Upper lobe of right lung (tissue), 1 donor: ENCODE data around the gene UBASH3B. TPM values are rescaled to one million over a fixed set of nuclear protein-coding genes. Genes with fewer than 3 reads are reported as not detected.

Experiments
- ATAC-seq: fragments of 200-7000 bp; cut with Tn5 transposase; one replicate; pipeline ENCODE4 v1.9.1; 2020; ENCODE audit warnings: mild to moderate bottlenecking, moderate library complexity
- DNase-seq: peaks from one replicate; pipeline ENCODE4 v3.0.0-alpha.2; 2020
- H3K27ac ChIP-seq: fragments of 200-600 bp; one replicate; pipeline ENCODE4 v1.8.0; 2022
- H3K27me3 ChIP-seq: fragments of 200-600 bp; one replicate; pipeline ENCODE4 v1.8.0; 2022; ENCODE audit warnings: mild to moderate bottlenecking
- H3K36me3 ChIP-seq: fragments of 200-600 bp; one replicate; pipeline ENCODE4 v1.8.0; 2022
- H3K4me1 ChIP-seq: fragments of 200-600 bp; one replicate; pipeline ENCODE4 v1.8.0; 2022
- H3K4me3 ChIP-seq: fragments of 200-600 bp; one replicate; pipeline ENCODE4 v1.8.0; 2022; ENCODE audit warnings: mild to moderate bottlenecking
- H3K9me3 ChIP-seq: fragments of 200-600 bp; one replicate; pipeline ENCODE4 v1.8.0; 2022
- intact Hi-C: fragments of 100-400 bp; cut with DNase I; formaldehyde crosslinking; loops from one replicate; pipeline ENCODE4 v1.11.0; 2022
- total RNA-seq: library from RNA; stranded (reverse); fragmentation: NEBNext Ultra II Directional; extraction: Animal tissue kit (Norgen Biotek cat#: 25700); gene quantifications from one replicate; pipeline ENCODE4 v1.2.1, GENCODE V29; 2021
- TF ChIP-seq, protein P1 (sequence below): fragments of 200-600 bp; IDR thresholded peaks from one replicate; pipeline ENCODE4 v1.8.0; 2022; ENCODE audit warnings: antibody characterized with exemption
- donor health status: DM: no; HTN: yes; CAD: no; lungs with severe emphysema.

UBASH3B gene
- total RNA-seq, 1 donor from 2014 or later: 42.2 TPM

DNA sequence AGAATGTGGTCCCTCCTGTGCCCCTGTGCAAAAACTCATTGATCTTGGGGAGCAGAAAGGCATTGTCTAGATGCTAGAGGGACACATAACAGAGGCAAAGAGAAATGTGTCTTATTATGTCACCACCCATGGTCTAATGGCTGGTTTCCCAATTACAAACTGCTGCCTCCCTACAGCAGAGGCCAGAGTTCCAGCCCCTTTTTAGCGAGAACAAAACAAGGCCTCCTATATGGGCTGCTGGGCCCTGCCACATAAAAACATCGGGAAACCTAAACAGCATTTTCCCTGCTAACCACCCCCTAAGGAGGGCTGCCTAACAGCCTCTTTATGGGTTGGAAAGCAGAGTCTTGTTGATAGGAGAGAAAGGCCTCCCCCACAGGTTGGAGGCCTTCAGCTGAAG, 107.6 kb downstream of the UBASH3B start:
- no peak for DNase-seq
- intact Hi-C loops: no loop called here
- no peak overlapping the region for H3K27ac ChIP-seq
- H3K27me3 ChIP-seq: no peaks in the 10 kb centered on the region
- H3K4me3 ChIP-seq: no peak overlapping the region
- no peaks in the 10 kb centered on the region for H3K9me3 ChIP-seq
- no peaks in the 10 kb centered on the region for H3K36me3 ChIP-seq
- TF ChIP-seq, protein P1, sequence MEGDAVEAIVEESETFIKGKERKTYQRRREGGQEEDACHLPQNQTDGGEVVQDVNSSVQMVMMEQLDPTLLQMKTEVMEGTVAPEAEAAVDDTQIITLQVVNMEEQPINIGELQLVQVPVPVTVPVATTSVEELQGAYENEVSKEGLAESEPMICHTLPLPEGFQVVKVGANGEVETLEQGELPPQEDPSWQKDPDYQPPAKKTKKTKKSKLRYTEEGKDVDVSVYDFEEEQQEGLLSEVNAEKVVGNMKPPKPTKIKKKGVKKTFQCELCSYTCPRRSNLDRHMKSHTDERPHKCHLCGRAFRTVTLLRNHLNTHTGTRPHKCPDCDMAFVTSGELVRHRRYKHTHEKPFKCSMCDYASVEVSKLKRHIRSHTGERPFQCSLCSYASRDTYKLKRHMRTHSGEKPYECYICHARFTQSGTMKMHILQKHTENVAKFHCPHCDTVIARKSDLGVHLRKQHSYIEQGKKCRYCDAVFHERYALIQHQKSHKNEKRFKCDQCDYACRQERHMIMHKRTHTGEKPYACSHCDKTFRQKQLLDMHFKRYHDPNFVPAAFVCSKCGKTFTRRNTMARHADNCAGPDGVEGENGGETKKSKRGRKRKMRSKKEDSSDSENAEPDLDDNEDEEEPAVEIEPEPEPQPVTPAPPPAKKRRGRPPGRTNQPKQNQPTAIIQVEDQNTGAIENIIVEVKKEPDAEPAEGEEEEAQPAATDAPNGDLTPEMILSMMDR: no peak
- no peak for ATAC-seq
- no peaks in the 10 kb centered on the region for H3K4me1 ChIP-seq

DNA sequence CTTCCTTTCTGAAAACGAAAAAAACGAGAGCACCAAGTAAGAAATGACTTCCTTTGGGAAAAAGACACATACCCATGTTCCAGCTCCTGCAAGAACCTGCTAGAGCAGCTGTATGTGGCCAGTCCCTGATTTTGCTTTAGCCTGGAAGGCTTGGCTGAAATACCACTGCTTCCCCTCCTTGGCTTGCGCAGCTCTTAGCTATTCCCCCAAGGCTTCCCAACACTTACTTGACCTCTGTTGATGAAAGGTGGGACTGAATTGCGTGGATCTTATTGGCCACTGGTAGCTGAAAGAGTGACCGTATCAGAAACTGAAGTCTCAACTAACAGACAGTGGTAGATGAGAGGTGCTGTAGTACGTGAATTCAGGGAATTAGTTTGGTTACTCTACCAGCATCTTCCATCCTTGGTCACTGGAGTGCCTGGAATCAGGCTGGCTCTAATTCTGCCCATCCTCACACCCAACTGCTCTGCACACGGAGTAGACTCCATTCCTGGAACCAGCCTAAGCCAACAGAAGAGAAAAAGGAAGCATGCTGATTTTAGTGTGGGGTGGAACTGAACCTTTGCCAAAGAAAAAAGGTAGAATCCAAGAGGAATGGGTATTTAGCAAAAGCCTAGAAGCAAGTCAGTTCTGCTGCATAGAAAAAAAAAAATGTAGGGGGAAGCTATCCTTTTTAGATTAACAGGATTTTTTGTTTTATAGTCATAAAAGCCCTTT, 109.0 kb downstream of the UBASH3B start:
- TF ChIP-seq, protein P1: no peak
- intact Hi-C loops: no loop called here
- no peaks in the 10 kb centered on the region for H3K4me1 ChIP-seq
- DNase-seq: no peak
- H3K9me3 ChIP-seq: no peaks in the 10 kb centered on the region
- no peak overlapping the region for H3K27ac ChIP-seq
- no peak for ATAC-seq
- H3K36me3 ChIP-seq: no peaks in the 10 kb centered on the region
- no peaks in the 10 kb centered on the region for H3K27me3 ChIP-seq
- no peak overlapping the region for H3K4me3 ChIP-seq

DNA sequence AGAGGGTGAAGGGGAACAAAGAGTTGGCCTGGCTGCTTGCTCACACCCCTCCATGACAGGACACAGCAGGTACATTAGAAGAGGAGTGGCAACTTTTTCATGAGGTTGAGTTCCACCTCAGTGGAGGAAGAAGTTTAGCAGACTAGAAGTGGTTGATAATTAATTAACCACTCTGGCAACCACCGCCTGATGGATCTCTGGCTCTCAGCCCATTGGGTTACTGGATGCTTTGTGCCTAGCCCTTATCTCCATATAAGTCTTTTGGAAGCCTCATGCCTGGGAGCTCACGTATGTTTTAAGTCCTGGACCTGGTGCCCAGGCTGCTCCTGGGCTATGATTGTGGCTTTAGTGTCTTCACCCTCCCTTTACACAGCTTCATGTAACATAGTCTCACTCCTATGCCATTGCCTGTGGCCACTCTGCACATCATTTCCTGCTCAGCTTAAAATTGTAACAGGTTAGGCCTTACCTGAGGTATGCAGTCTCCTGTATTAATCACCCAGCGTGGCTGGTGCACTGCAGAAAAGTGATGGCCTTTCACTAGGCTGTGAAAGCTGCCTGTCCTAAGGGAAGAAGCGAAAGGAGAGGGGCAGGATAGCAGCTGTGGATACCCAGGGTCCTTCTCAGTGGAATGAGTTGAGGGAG, 110.1 kb downstream of the UBASH3B start:
- H3K9me3 ChIP-seq: no peaks in the 10 kb centered on the region
- TF ChIP-seq, protein P1: no peak
- H3K36me3 ChIP-seq: no peaks in the 10 kb centered on the region
- ATAC-seq (no peak), DNase-seq (no peak)
- H3K4me1 ChIP-seq: no peaks in the 10 kb centered on the region
- no peak overlapping the region for H3K27ac ChIP-seq
- intact Hi-C loops: no loop called here
- H3K27me3 ChIP-seq: no peaks in the 10 kb centered on the region
- no peak overlapping the region for H3K4me3 ChIP-seq

DNA sequence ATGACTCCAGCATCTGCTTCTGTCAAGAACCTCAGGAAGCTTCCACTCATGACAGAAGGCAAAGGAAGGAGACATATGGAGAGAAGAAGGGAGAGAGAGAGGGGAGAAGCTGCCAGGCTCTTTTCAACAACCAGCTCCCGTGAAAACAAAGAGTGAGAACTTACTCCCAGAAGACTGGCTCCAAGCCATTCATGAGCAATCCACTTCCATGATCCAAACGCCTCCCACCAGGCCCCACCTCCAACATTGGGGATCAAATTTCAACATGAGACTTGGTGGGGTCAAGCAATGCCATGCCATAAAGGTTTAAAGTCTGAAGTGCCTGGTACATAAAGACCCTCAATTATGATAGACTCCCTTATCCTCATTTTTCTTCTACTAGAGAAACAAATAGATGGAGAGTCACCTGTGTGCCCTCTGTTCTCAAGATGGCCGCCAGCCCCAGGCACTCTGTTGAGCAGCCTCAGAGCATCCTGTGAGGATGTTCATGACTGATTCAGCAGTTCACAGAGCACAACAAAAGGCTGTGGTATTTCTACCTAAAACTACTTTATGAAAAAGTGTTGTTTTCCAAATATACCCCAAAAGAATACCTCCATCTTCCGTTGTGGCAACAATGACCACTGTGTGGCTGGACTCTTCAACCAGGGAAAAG, 113.7 kb downstream of the UBASH3B start:
- no peaks in the 10 kb centered on the region for H3K27me3 ChIP-seq
- ATAC-seq (no peak), DNase-seq (no peak)
- H3K4me3 ChIP-seq: no peak overlapping the region
- TF ChIP-seq, protein P1: no peak
- intact Hi-C loops: no loop called here
- no peak overlapping the region for H3K27ac ChIP-seq
- H3K9me3 ChIP-seq: no peaks in the 10 kb centered on the region
- peaks cover 6% of the 10 kb centered on the region for H3K4me1 ChIP-seq
- H3K36me3 ChIP-seq: no peaks in the 10 kb centered on the region

DNA sequence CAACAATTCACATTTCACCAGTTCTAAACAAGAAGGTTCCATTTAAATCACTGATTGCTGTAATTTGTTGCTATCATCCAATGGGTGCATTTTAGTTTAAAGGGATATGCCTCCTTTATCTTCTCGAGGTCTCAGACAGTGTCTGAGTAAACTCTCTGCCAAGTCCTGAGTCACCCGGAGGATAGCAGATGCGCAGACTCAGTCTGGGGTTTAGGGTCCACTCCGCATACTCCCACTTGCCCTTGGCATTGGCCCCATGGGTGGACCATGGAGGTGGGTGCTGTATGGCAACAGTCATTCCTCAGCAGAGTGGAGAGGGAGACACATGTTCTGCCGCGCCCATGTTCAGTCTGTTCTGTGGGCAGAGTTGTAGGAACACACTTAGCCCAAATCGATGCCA, 117.4 kb downstream of the UBASH3B start:
- Histone ChIP-seq H3K36me3 (no peaks in the 10 kb centered on the region), H3K27ac (no peak overlapping the region), H3K4me1 (peaks cover 14% of the 10 kb centered on the region), H3K9me3 (no peaks in the 10 kb centered on the region), H3K4me3 (no peak overlapping the region), H3K27me3 (no peaks in the 10 kb centered on the region)
- ATAC-seq (peak; percentile 28), DNase-seq (no peak)
- intact Hi-C loops: no loop called here
- TF ChIP-seq, protein P1: no peak
